Iris pigment epithelial cell (primary cell): Measurements from ENCODE around the gene PLEKHB2.
"Not testable (repeated sequence)": the region's sequence is repeated elsewhere in the genome, so short reads cannot be mapped to it uniquely, and the experiment has no call there.

Experiments
- DNase-seq: peaks from one replicate; pipeline ENCODE4 v3.0.0-alpha.2; 2011; ENCODE audit warnings: low read depth

Gene PLEKHB2

GRCh38 chr2:131093696-131094462 is 11.3 kb upstream of the PLEKHB2 start:
- DNase-seq, result no peak

- DNase-seq, result no peak
These were observed 10.5 kb upstream of the PLEKHB2 start for GRCh38 chr2:131094463-131095281.

- no peak for DNase-seq
These were observed 2.0 kb upstream of the PLEKHB2 start for GRCh38 chr2:131103165-131103564.

GRCh38 chr2:131104487-131105155 is 515 bp upstream of the PLEKHB2 start:
- peak; percentile 78 for DNase-seq

- DNase-seq, result peak; percentile 52
These were observed 1.0 kb downstream of the PLEKHB2 start for GRCh38 chr2:131105950-131106801.

GRCh38 chr2:131112529-131112928 is 7.4 kb downstream of the PLEKHB2 start:
- DNase-seq, result peak; percentile 64

GRCh38 chr2:131113566-131114227 is 8.6 kb downstream of the PLEKHB2 start:
- DNase-seq, result no peak

- DNase-seq, result not testable (repeated sequence)
These were observed 9.8 kb downstream of the PLEKHB2 start for GRCh38 chr2:131114950-131115349.

- no peak for DNase-seq
These were observed 10.6 kb downstream of the PLEKHB2 start for GRCh38 chr2:131115752-131116151.

- DNase-seq, result no peak
These were observed 15.7 kb downstream of the PLEKHB2 start for GRCh38 chr2:131120815-131121317.

GRCh38 chr2:131121464-131121863 is 16.3 kb downstream of the PLEKHB2 start:
- DNase-seq, result peak; percentile 59

GRCh38 chr2:131122496-131122895 is 17.4 kb downstream of the PLEKHB2 start:
- no peak for DNase-seq

- no peak for DNase-seq
These were observed 18.1 kb downstream of the PLEKHB2 start for GRCh38 chr2:131123192-131123591.

- no peak for DNase-seq
These were observed 20.1 kb downstream of the PLEKHB2 start for GRCh38 chr2:131125195-131125757.

GRCh38 chr2:131126436-131126835 is 21.3 kb downstream of the PLEKHB2 start:
- no peak for DNase-seq

GRCh38 chr2:131127076-131127475 is 21.9 kb downstream of the PLEKHB2 start:
- no peak for DNase-seq

GRCh38 chr2:131127981-131128380 is 22.8 kb downstream of the PLEKHB2 start:
- DNase-seq, result no peak

GRCh38 chr2:131130298-131130596 is 25.1 kb downstream of the PLEKHB2 start:
- DNase-seq, result no peak

- DNase-seq, result no peak
These were observed 27.6 kb downstream of the PLEKHB2 start for GRCh38 chr2:131132729-131133128.

GRCh38 chr2:131140581-131140980 is 35.4 kb downstream of the PLEKHB2 start:
- DNase-seq, result no peak

- no peak for DNase-seq
These were observed 37.7 kb downstream of the PLEKHB2 start for GRCh38 chr2:131142849-131143248.
